Vagina (tissue), 2 donors: ENCODE data around the gene RNF31.

ENCODE experiments used
- CTCF ChIP-seq, 3 experiments: fragments of 450-650 bp in 2 of 3; fragments of 200-600 bp in 1 of 3; sonication (generic) in 1 of 3; IDR thresholded peaks; one replicate each; pipeline ENCODE4 v1.5.1; 2017 to 2019; ENCODE audit warnings: antibody characterized with exemption in 3 of 3, mild to moderate bottlenecking in 2 of 3, moderate library complexity in 2 of 3
- POLR2AphosphoS5 ChIP-seq, 2 donors: sonication (generic); formaldehyde crosslinking; IDR thresholded peaks; one replicate each; pipeline ENCODE4 v1.9.0; 2017; ENCODE audit warnings: antibody characterized with exemption in 2 of 2, mild to moderate bottlenecking in 2 of 2, low read depth in 1 of 2; ENCODE audit not compliant: insufficient read depth in 1 of 2

GRCh38 chr14:24150061-24150460 is 2.8 kb downstream of the RNF31 start:
- no peak for TF ChIP-seq CTCF (IDR thresholded peaks at IDR 0.05)
- no peak for TF ChIP-seq POLR2AphosphoS5 (IDR thresholded peaks at IDR 0.05; ENCODE audit: insufficient read depth in 1 of 2, low read depth in 1 of 2)
